ENCODE results near the gene BHMT2. TPM values are rescaled to one million over a fixed set of nuclear protein-coding genes. Genes with fewer than 3 reads are reported as not detected.

Gene BHMT2
- total and polyA plus RNA-seq, 2 of the 13 experiments (the other 11 are each of a cell fraction or from before 2014, with no cell fraction given): 13.8 to 18.8 TPM

DNA sequence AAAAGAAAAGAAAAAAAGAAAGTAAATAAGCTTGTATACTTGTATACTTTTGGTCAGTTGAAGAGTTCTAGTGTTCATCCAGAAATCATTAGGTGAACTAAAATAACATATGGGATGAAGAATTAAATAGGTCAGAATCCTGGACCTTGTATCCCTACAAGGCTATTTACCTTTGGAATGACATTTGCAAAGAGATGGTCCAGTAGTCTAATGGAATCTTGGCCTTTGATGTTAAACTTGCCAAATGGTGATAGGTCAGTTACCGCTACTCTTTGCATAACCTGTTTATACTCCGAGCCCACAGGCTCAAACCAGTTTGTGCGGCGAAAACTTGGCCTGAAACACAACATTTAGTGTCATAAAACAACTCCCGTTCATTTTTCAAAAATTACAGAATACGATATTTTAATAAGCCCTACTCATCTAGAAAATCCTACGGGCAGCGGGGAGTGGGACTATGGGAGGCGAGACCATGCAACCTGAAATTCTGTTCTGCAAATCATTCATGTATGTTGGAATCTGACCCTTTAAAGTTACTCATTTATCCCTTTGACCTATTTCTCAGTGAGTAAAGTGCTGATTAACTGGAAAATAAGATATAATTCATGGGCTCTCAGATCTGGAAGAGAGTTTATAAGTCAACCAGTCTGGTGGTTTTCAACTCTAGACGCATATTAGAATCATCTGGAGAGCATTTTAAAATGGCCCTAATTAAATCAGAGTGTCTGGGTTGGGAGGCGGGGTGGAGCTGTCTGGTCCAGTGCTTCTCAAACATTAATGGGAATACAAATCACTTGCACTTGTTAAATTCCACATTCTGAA is 38.7 kb upstream of the BHMT2 start (continued):
- TF ChIP-seq DNMT1 (CRISPR knock-in tag; IDR thresholded peaks at IDR 0.05): no peak
- TF ChIP-seq, protein P1, sequence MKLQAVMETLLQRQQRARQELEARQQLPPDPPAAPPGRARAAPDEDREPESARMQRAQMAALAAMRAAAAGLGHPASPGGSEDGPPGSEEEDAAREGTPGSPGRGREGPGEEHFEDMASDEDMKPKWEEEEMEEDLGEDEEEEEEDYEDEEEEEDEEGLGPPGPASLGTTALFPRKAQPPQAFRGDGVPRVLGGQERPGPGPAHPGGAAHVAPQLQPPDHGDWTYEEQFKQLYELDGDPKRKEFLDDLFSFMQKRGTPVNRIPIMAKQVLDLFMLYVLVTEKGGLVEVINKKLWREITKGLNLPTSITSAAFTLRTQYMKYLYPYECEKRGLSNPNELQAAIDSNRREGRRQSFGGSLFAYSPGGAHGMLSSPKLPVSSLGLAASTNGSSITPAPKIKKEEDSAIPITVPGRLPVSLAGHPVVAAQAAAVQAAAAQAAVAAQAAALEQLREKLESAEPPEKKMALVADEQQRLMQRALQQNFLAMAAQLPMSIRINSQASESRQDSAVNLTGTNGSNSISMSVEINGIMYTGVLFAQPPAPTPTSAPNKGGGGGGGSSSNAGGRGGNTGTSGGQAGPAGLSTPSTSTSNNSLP (IDR thresholded peaks at IDR 0.05; ENCODE audit: low read depth, low read length): peak; percentile 89
- TF ChIP-seq RBM22 (optimal IDR thresholded peaks at IDR 0.05; ENCODE audit: low read length): no peak
- TF ChIP-seq, protein P2, sequence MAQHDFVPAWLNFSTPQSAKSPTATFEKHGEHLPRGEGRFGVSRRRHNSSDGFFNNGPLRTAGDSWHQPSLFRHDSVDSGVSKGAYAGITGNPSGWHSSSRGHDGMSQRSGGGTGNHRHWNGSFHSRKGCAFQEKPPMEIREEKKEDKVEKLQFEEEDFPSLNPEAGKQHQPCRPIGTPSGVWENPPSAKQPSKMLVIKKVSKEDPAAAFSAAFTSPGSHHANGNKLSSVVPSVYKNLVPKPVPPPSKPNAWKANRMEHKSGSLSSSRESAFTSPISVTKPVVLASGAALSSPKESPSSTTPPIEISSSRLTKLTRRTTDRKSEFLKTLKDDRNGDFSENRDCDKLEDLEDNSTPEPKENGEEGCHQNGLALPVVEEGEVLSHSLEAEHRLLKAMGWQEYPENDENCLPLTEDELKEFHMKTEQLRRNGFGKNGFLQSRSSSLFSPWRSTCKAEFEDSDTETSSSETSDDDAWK (CRISPR knock-in tag; IDR thresholded peaks at IDR 0.05): no peak
- no peak for TF ChIP-seq ZNF234 (CRISPR knock-in tag; conservative IDR thresholded peaks at IDR 0.05)
- TF ChIP-seq ZFP82 (CRISPR knock-in tag; IDR thresholded peaks at IDR 0.05; ENCODE audit: borderline replicate concordance): 0 out of 2 replicates have a peak, but pooled peaks have one; percentile 29
- TF ChIP-seq, protein P3, sequence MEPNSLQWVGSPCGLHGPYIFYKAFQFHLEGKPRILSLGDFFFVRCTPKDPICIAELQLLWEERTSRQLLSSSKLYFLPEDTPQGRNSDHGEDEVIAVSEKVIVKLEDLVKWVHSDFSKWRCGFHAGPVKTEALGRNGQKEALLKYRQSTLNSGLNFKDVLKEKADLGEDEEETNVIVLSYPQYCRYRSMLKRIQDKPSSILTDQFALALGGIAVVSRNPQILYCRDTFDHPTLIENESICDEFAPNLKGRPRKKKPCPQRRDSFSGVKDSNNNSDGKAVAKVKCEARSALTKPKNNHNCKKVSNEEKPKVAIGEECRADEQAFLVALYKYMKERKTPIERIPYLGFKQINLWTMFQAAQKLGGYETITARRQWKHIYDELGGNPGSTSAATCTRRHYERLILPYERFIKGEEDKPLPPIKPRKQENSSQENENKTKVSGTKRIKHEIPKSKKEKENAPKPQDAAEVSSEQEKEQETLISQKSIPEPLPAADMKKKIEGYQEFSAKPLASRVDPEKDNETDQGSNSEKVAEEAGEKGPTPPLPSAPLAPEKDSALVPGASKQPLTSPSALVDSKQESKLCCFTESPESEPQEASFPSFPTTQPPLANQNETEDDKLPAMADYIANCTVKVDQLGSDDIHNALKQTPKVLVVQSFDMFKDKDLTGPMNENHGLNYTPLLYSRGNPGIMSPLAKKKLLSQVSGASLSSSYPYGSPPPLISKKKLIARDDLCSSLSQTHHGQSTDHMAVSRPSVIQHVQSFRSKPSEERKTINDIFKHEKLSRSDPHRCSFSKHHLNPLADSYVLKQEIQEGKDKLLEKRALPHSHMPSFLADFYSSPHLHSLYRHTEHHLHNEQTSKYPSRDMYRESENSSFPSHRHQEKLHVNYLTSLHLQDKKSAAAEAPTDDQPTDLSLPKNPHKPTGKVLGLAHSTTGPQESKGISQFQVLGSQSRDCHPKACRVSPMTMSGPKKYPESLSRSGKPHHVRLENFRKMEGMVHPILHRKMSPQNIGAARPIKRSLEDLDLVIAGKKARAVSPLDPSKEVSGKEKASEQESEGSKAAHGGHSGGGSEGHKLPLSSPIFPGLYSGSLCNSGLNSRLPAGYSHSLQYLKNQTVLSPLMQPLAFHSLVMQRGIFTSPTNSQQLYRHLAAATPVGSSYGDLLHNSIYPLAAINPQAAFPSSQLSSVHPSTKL (CRISPR knock-in tag; IDR thresholded peaks at IDR 0.05): peak; percentile 88
- no peak for TF ChIP-seq GTF3A (CRISPR knock-in tag; conservative IDR thresholded peaks at IDR 0.05)
- TF ChIP-seq ASH2L (IDR thresholded peaks at IDR 0.05; ENCODE audit: insufficient read length, low read depth, low read length): peak; percentile 97
- peak; percentile 76; the same call in 1 of the 2 replicates for TF ChIP-seq ATM (IDR thresholded peaks at IDR 0.05; ENCODE audit: borderline replicate concordance)
- no peak for TF ChIP-seq SNAPC2 (CRISPR knock-in tag; IDR thresholded peaks at IDR 0.05)
- peak; percentile 93 for TF ChIP-seq NCOR1 (IDR thresholded peaks at IDR 0.05; ENCODE audit: borderline replicate concordance, low read length)
- no peak for TF ChIP-seq ZNF780A (CRISPR knock-in tag; IDR thresholded peaks at IDR 0.05)
- TF ChIP-seq FOXA3 (CRISPR knock-in tag; IDR thresholded peaks at IDR 0.05): peak; percentile 88
- no peak for TF ChIP-seq ATAD3A (CRISPR knock-in tag; IDR thresholded peaks at IDR 0.05)
- TF ChIP-seq ZNF614 (CRISPR knock-in tag; IDR thresholded peaks at IDR 0.05; ENCODE audit: borderline replicate concordance): peak; percentile 74
- TF ChIP-seq ZNF264 (CRISPR knock-in tag; IDR thresholded peaks at IDR 0.05): 0 out of 2 replicates have a peak, but pooled peaks have one; percentile 43
- TF ChIP-seq ZNF768 (CRISPR knock-in tag; IDR thresholded peaks at IDR 0.05): no peak
- TF ChIP-seq HHEX (CRISPR knock-in tag; IDR thresholded peaks at IDR 0.05): peak; percentile 47; the same call in 1 of the 2 replicates
- no peak for TF ChIP-seq TMF1 (CRISPR knock-in tag; IDR thresholded peaks at IDR 0.05; ENCODE audit: low read depth)
- peak; percentile 54 for TF ChIP-seq GATAD2A (CRISPR knock-in tag; IDR thresholded peaks at IDR 0.05)
- no peak for TF ChIP-seq SIN3A (IDR thresholded peaks at IDR 0.05; ENCODE audit: borderline replicate concordance, low read depth, low read length)
- TF ChIP-seq, protein P4, sequence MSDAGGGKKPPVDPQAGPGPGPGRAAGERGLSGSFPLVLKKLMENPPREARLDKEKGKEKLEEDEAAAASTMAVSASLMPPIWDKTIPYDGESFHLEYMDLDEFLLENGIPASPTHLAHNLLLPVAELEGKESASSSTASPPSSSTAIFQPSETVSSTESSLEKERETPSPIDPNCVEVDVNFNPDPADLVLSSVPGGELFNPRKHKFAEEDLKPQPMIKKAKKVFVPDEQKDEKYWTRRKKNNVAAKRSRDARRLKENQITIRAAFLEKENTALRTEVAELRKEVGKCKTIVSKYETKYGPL (CRISPR knock-in tag; IDR thresholded peaks at IDR 0.05): peak; percentile 58; the same call in 1 of the 2 replicates
- TF ChIP-seq FOSL1 (CRISPR knock-in tag; IDR thresholded peaks at IDR 0.05; ENCODE audit: borderline replicate concordance): no peak
